Neural cell (in vitro differentiated cells): ENCODE measurements around the gene CTH. TPM values are rescaled to one million over a fixed set of nuclear protein-coding genes. Genes with fewer than 3 reads are reported as not detected.

Experiments
- H2AFZ ChIP-seq: fragments of 200-600, 300-800 bp; sonication (generic), shearing (Covaris generic); 2 replicates; pipeline ENCODE4 v1.6.0; 2014; ENCODE audit warnings: low read depth, mild to moderate bottlenecking, antibody characterized with exemption, low read length, moderate library complexity
- H3F3A ChIP-seq: fragments of 200-600 bp; shearing (Covaris generic); 2 replicates; pipeline ENCODE4 v1.6.1; 2016; ENCODE audit warnings: mild to moderate bottlenecking, moderate library complexity, mixed read lengths, antibody characterized with exemption, low read length; ENCODE audit not compliant: insufficient read depth, poor library complexity, severe bottlenecking
- H3K27ac ChIP-seq: fragments of 200-600, 300-800 bp; sonication (generic), shearing (Covaris generic); 2 replicates; pipeline ENCODE4 v1.5.1; 2014; ENCODE audit warnings: mild to moderate bottlenecking, low read length, moderate library complexity
- H3K27me3 ChIP-seq: fragments of 300-800, 200-600 bp; sonication (generic), shearing (Covaris generic); 2 replicates; pipeline ENCODE4 v1.6.0; 2014; ENCODE audit warnings: mild to moderate bottlenecking, low read depth, low read length, moderate library complexity; ENCODE audit not compliant: insufficient read depth
- H3K36me3 ChIP-seq: fragments of 300-800, 200-600 bp; sonication (generic), shearing (Covaris generic); 2 replicates; pipeline ENCODE4 v1.5.1; 2014; ENCODE audit warnings: mild to moderate bottlenecking, antibody characterized with exemption, low read length, moderate library complexity; ENCODE audit not compliant: insufficient read depth
- H3K4me2 ChIP-seq: fragments of 300-800, 200-600 bp; sonication (generic), shearing (Covaris generic); 2 replicates; pipeline ENCODE4 v1.6.0; 2014; ENCODE audit warnings: mild to moderate bottlenecking, low read length
- H3K4me3 ChIP-seq: fragments of 300-800, 200-600 bp; sonication (generic), shearing (Covaris generic); 2 replicates; pipeline ENCODE4 v1.5.1; 2014; ENCODE audit warnings: mild to moderate bottlenecking, low read length, moderate library complexity
- H3K79me2 ChIP-seq: fragments of 200-600 bp; shearing (Covaris generic); replicated peaks from 2 replicates; pipeline ENCODE4 v1.6.0; 2014; ENCODE audit warnings: mild to moderate bottlenecking, low read length, moderate library complexity; ENCODE audit not compliant: insufficient read depth
- H3K9ac ChIP-seq: fragments of 300-800, 200-600 bp; sonication (generic), shearing (Covaris generic); 2 replicates; pipeline ENCODE4 v1.6.1; 2016; ENCODE audit warnings: mild to moderate bottlenecking, low read length, mixed read lengths
- H3K9me2 ChIP-seq: fragments of 200-600 bp; shearing (Covaris generic); 2 replicates; pipeline ENCODE4 v1.6.1; 2016; ENCODE audit warnings: mild to moderate bottlenecking, low read length, mixed read lengths; ENCODE audit not compliant: insufficient read depth
- H3K9me3 ChIP-seq: fragments of 200-600, 300-800 bp; sonication (generic), shearing (Covaris generic); 2 replicates; pipeline ENCODE4 v1.6.1; 2016; ENCODE audit warnings: mild to moderate bottlenecking, mixed run types, low read length, moderate library complexity, mixed read lengths
- H4K20me1 ChIP-seq: fragments of 200-600 bp; shearing (Covaris generic); 2 replicates; pipeline ENCODE4 v1.6.1; 2016; ENCODE audit warnings: mild to moderate bottlenecking, mixed run types; ENCODE audit not compliant: insufficient read depth
- EP300 ChIP-seq: fragments of 450-650 bp; conservative IDR thresholded peaks from 2 replicates; pipeline ENCODE4 v1.6.1; 2014; ENCODE audit warnings: antibody characterized with exemption, mild to moderate bottlenecking, moderate library complexity; ENCODE audit not compliant: poor library complexity, severe bottlenecking
- EZH2 ChIP-seq: fragments of 200-600, 300-800 bp; shearing (Covaris generic), sonication (generic); IDR thresholded peaks from 2 replicates; pipeline ENCODE4 v1.6.1; 2014; ENCODE audit warnings: antibody characterized with exemption, low read length, borderline replicate concordance, mild to moderate bottlenecking; ENCODE audit not compliant: insufficient read depth, poor library complexity, severe bottlenecking
- MXI1 ChIP-seq: fragments of 450-650 bp; conservative IDR thresholded peaks from 2 replicates; pipeline ENCODE4 v1.6.1; 2014; ENCODE audit warnings: antibody characterized with exemption, mild to moderate bottlenecking; ENCODE audit not compliant: poor library complexity, severe bottlenecking
- POLR2AphosphoS5 ChIP-seq: IDR thresholded peaks from 2 replicates; pipeline ENCODE4 v1.6.1; 2012
- RAD21 ChIP-seq: fragments of 450-650 bp; conservative IDR thresholded peaks from 2 replicates; pipeline ENCODE4 v1.6.1; 2014; ENCODE audit warnings: antibody characterized with exemption, mild to moderate bottlenecking, moderate library complexity
- SMC3 ChIP-seq: fragments of 450-650 bp; conservative IDR thresholded peaks from 2 replicates; pipeline ENCODE4 v1.6.1; 2014; ENCODE audit warnings: antibody characterized with exemption, mild to moderate bottlenecking, moderate library complexity; ENCODE audit not compliant: poor library complexity
- TAF1 ChIP-seq: IDR thresholded peaks from 2 replicates; pipeline ENCODE4 v1.6.1; 2012; ENCODE audit warnings: low read depth
- polyA plus RNA-seq: library from polyadenylated mRNA; depleted of rRNA; stranded (reverse); fragments of >200 nt; gene quantifications from 2 replicates; pipeline ENCODE4 v1.2.3, GENCODE V29; 2014
- TF ChIP-seq, protein P1 (sequence below): fragments of 450-650 bp; IDR thresholded peaks from 2 replicates; pipeline ENCODE4 v1.5.1; 2014; ENCODE audit warnings: antibody characterized with exemption, mild to moderate bottlenecking, moderate library complexity; ENCODE audit not compliant: poor library complexity, severe bottlenecking
- TF ChIP-seq, protein P2 (sequence below): IDR thresholded peaks from 2 replicates; pipeline ENCODE4 v1.6.1; 2012; ENCODE audit warnings: borderline replicate concordance

Gene CTH
- polyA plus RNA-seq, 1 donor from 2014 or later = 10.0 TPM

DNA sequence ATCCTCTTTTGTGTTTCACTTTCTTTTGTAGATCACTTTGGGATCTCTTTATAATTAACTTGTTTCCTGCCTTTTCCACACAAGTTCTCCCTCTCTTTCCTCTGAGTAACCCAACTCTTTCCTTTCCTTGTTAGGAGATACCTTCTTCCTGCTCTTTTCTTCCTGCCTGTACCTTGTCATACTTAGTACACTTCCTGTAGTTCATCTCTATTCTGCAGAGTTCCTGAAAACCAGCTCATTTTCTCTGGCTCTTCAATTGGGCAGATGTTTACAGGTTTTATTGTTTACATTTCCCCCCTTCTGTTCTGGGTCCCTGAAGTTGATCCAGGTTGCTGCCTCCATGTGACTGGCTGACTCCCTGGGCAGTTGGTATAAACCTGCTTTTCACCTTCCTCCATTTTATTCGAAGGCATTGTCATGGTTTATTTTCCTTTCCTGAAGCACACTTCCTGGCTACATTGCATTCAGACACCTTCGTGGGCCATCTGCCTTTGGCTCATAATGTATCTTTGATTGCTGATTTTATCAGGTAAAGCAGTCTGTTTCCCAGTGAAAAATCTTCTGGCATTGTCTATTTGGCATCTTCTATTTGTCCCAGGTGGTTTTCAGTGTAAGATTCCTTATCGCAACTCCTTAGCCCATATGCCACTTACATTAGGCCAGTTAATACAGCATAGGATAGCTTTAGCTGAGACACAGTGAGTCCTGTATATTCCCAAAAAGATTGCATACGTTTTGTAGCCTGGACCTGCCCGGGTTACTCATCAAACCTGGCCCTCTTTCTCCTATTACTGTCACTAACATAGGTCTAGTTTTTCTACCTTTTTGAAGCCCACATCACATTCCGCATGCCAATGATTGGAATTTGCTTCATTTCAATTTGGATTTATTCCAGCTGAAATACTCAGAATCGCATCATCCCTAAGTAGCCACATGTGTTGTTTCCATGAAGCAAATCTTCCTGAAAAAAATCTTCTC, 15.4 kb downstream of the CTH start:
- no peaks in the 10 kb centered on the region for H3K9me3 ChIP-seq
- no peak overlapping the region for H3K4me2 ChIP-seq
- H3K79me2 ChIP-seq = no peaks in the 10 kb centered on the region
- no peaks in the 10 kb centered on the region for H3K27me3 ChIP-seq
- peaks cover 4% of the 10 kb centered on the region for H3K36me3 ChIP-seq
- no peak overlapping the region for H3K9ac ChIP-seq
- TF ChIP-seq POLR2AphosphoS5 (no peak), SMC3 (no peak), EP300 (no peak), TAF1 (no peak), RAD21 (no peak), EZH2 (no peak), MXI1 (no peak)
- TF ChIP-seq, protein P1, sequence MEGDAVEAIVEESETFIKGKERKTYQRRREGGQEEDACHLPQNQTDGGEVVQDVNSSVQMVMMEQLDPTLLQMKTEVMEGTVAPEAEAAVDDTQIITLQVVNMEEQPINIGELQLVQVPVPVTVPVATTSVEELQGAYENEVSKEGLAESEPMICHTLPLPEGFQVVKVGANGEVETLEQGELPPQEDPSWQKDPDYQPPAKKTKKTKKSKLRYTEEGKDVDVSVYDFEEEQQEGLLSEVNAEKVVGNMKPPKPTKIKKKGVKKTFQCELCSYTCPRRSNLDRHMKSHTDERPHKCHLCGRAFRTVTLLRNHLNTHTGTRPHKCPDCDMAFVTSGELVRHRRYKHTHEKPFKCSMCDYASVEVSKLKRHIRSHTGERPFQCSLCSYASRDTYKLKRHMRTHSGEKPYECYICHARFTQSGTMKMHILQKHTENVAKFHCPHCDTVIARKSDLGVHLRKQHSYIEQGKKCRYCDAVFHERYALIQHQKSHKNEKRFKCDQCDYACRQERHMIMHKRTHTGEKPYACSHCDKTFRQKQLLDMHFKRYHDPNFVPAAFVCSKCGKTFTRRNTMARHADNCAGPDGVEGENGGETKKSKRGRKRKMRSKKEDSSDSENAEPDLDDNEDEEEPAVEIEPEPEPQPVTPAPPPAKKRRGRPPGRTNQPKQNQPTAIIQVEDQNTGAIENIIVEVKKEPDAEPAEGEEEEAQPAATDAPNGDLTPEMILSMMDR = no peak
- TF ChIP-seq, protein P2, sequence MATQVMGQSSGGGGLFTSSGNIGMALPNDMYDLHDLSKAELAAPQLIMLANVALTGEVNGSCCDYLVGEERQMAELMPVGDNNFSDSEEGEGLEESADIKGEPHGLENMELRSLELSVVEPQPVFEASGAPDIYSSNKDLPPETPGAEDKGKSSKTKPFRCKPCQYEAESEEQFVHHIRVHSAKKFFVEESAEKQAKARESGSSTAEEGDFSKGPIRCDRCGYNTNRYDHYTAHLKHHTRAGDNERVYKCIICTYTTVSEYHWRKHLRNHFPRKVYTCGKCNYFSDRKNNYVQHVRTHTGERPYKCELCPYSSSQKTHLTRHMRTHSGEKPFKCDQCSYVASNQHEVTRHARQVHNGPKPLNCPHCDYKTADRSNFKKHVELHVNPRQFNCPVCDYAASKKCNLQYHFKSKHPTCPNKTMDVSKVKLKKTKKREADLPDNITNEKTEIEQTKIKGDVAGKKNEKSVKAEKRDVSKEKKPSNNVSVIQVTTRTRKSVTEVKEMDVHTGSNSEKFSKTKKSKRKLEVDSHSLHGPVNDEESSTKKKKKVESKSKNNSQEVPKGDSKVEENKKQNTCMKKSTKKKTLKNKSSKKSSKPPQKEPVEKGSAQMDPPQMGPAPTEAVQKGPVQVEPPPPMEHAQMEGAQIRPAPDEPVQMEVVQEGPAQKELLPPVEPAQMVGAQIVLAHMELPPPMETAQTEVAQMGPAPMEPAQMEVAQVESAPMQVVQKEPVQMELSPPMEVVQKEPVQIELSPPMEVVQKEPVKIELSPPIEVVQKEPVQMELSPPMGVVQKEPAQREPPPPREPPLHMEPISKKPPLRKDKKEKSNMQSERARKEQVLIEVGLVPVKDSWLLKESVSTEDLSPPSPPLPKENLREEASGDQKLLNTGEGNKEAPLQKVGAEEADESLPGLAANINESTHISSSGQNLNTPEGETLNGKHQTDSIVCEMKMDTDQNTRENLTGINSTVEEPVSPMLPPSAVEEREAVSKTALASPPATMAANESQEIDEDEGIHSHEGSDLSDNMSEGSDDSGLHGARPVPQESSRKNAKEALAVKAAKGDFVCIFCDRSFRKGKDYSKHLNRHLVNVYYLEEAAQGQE = no peak
- H3F3A ChIP-seq = no peaks in the 10 kb centered on the region
- no peak overlapping the region for H3K27ac ChIP-seq
- H3K9me2 ChIP-seq = no peaks in the 10 kb centered on the region
- no peak overlapping the region for H2AFZ ChIP-seq
- no peaks in the 10 kb centered on the region for H4K20me1 ChIP-seq
- no peak overlapping the region for H3K4me3 ChIP-seq

DNA sequence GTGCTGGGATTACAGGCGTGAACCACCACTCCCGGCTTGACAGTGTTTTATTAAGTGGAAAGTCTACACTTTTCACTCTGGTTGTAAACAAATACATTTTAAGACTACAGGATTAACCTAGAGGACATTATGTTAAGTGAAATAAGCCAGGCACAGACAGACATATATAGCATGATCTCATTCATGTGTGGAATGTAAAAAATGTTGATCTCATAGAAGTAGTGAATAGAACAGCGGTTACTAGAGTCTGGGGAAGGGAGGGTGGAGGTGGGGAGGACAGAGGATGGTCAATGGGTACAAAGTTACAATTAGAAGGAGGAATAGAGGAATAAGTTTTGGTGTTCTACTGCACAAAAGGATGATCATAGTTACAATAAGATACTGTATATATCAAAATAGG, 16.9 kb downstream of the CTH start:
- H3K27ac ChIP-seq = no peak overlapping the region
- no peak overlapping the region for H3K9ac ChIP-seq
- no peak for TF ChIP-seq SMC3
- H4K20me1 ChIP-seq = no peaks in the 10 kb centered on the region
- H2AFZ ChIP-seq = no peak overlapping the region
- H3F3A ChIP-seq = no peaks in the 10 kb centered on the region
- no peaks in the 10 kb centered on the region for H3K27me3 ChIP-seq
- peaks cover 8% of the 10 kb centered on the region for H3K36me3 ChIP-seq
- H3K4me3 ChIP-seq = no peak overlapping the region
- no peaks in the 10 kb centered on the region for H3K79me2 ChIP-seq
- H3K9me3 ChIP-seq = no peaks in the 10 kb centered on the region
- H3K9me2 ChIP-seq = no peaks in the 10 kb centered on the region
- no peak overlapping the region for H3K4me2 ChIP-seq
